A673 (cell line): ENCODE results near the gene CREB5. TPM values are rescaled to one million over a fixed set of nuclear protein-coding genes. Genes with fewer than 3 reads are reported as not detected.

Experiments used
- BruUV-seq: library from RNA; stranded (reverse); fragments of 400-500 nt; replicated peaks from 2 replicates; lab custom pipeline; 2021; lab: Mats Ljungman, UMichigan
- CTCF ChIA-PET: fragments of 300-600 bp; sonication (Branson Sonifier 250); formaldehyde crosslinking; loops from one replicate; lab custom pipeline; 2022; ENCODE audit warnings: antibody characterized with exemption; lab: Charles Lee
- POLR2A ChIA-PET: fragments of 300-600 bp; sonication (Branson Sonifier 250); formaldehyde crosslinking; loops from one replicate; lab custom pipeline; 2022; ENCODE audit warnings: antibody characterized with exemption; ENCODE audit not compliant: low non-redundant PET; lab: Charles Lee
- DNase-seq: peaks from one replicate; pipeline ENCODE4 v3.0.0-alpha.2; 2015; ENCODE audit warnings: low spot score
- H3K27ac ChIP-seq: fragments of 200-600 bp; sonication (generic); 2 replicates; pipeline ENCODE4 v1.5.1; 2016; ENCODE audit warnings: mixed run types, low read depth, mild to moderate bottlenecking, mixed read lengths, antibody characterized with exemption, low read length; ENCODE audit not compliant: poor library complexity, severe bottlenecking
- H3K27me3 ChIP-seq: fragments of 200-600 bp; sonication (generic); replicated peaks from 2 replicates; pipeline ENCODE4 v1.6.1; 2017; ENCODE audit warnings: mixed run types, low read depth, mild to moderate bottlenecking, mixed read lengths, antibody characterized with exemption, low read length; ENCODE audit not compliant: insufficient read depth, poor library complexity
- H3K36me3 ChIP-seq: fragments of 200-600 bp; sonication (generic); 2 replicates; pipeline ENCODE4 v1.6.1; 2016; ENCODE audit warnings: mixed run types, mild to moderate bottlenecking, mixed read lengths, antibody characterized with exemption, low read length; ENCODE audit not compliant: insufficient read depth, poor library complexity, severe bottlenecking
- H3K4me1 ChIP-seq: fragments of 200-600 bp; sonication (generic); 2 replicates; pipeline ENCODE4 v1.6.1; 2017; ENCODE audit warnings: mixed run types, mild to moderate bottlenecking, mixed read lengths, antibody characterized with exemption, low read length; ENCODE audit not compliant: insufficient read depth, poor library complexity, severe bottlenecking
- H3K4me3 ChIP-seq: fragments of 200-600 bp; sonication (generic); 2 replicates; pipeline ENCODE4 v1.5.1; 2016; ENCODE audit warnings: low read depth, mixed run types, mild to moderate bottlenecking, mixed read lengths, low read length; ENCODE audit not compliant: poor library complexity, severe bottlenecking
- H3K9me3 ChIP-seq: fragments of 200-600 bp; sonication (generic); 2 replicates; pipeline ENCODE4 v1.6.1; 2016; ENCODE audit warnings: mixed run types, low read depth, mild to moderate bottlenecking, mixed read lengths, antibody characterized with exemption, low read length; ENCODE audit not compliant: poor library complexity, severe bottlenecking
- CTCF ChIP-seq: fragments of 300-800, 200-600 bp; sonication (generic); conservative IDR thresholded peaks from 2 replicates; pipeline ENCODE4 v1.5.1; 2017; ENCODE audit warnings: low read depth, mild to moderate bottlenecking, antibody characterized with exemption, low read length, moderate library complexity, mixed read lengths
- EZH2 ChIP-seq: fragments of 200-600 bp; sonication (generic); IDR thresholded peaks from 2 replicates; pipeline ENCODE4 v1.6.1; 2017; ENCODE audit warnings: borderline replicate concordance, low read depth, mild to moderate bottlenecking, mixed read lengths, antibody characterized with exemption, low read length; ENCODE audit not compliant: poor library complexity, severe bottlenecking
- intact Hi-C: fragments of 100-400 bp; cut with micrococcal nuclease; formaldehyde crosslinking; loops from one replicate; pipeline ENCODE4 v1.10.0; 2022; ENCODE audit not compliant: unreplicated experiment
- total RNA-seq: library from RNA; stranded (reverse); gene quantifications from 2 replicates; pipeline ENCODE4 v1.2.3, GENCODE V29; 2021

Gene CREB5
- total RNA-seq, 1 experiment from 2014 or later: 10.3 TPM

GRCh38 chr7:28598586-28598985 is 186.3 kb downstream of the CREB5 start:
- no peaks in the 10 kb centered on the region for H3K9me3 ChIP-seq
- CTCF ChIA-PET: no interaction called here
- H3K4me1 ChIP-seq: no peaks in the 10 kb centered on the region
- BruUV-seq: no TSS peak
- DNase-seq: no peak
- TF ChIP-seq EZH2 (no peak), CTCF (no peak)
- H3K27ac ChIP-seq: no peak overlapping the region
- POLR2A ChIA-PET: no interaction called here
- intact Hi-C loops: no loop called here
- no peak overlapping the region for H3K4me3 ChIP-seq
- H3K27me3 ChIP-seq: peaks cover 11% of the 10 kb centered on the region
- H3K36me3 ChIP-seq: no peaks in the 10 kb centered on the region

- Histone ChIP-seq H3K36me3 (no peaks in the 10 kb centered on the region), H3K4me3 (no peak overlapping the region), H3K27ac (no peak overlapping the region), H3K9me3 (no peaks in the 10 kb centered on the region), H3K4me1 (no peaks in the 10 kb centered on the region), H3K27me3 (peaks cover 11% of the 10 kb centered on the region)
- no peak for TF ChIP-seq EZH2
- no peak for TF ChIP-seq CTCF
- ChIA-PET CTCF (no interaction called here), POLR2A (no interaction called here)
- DNase-seq: no peak
- intact Hi-C loops: no loop called here
- no TSS peak for BruUV-seq
These were observed 187.1 kb downstream of the CREB5 start for GRCh38 chr7:28599411-28599810.

GRCh38 chr7:28602282-28602681 is 190.0 kb downstream of the CREB5 start:
- TF ChIP-seq CTCF: no peak
- no peak for TF ChIP-seq EZH2
- BruUV-seq: no TSS peak
- intact Hi-C loops: no loop called here
- POLR2A ChIA-PET: no interaction called here
- CTCF ChIA-PET: no interaction called here
- H3K36me3 ChIP-seq: no peaks in the 10 kb centered on the region
- DNase-seq: no peak
- H3K27me3 ChIP-seq: peaks cover 15% of the 10 kb centered on the region
- no peaks in the 10 kb centered on the region for H3K4me1 ChIP-seq
- no peak overlapping the region for H3K27ac ChIP-seq
- H3K4me3 ChIP-seq: no peak overlapping the region
- H3K9me3 ChIP-seq: no peaks in the 10 kb centered on the region
